Activated naive CD8-positive, alpha-beta T cell treated with anti-CD3 and anti-CD28 coated beads, Interleukin-2, amount 50 U/mL, for 24 hours (primary cell): ENCODE measurements around the gene KDM5A.

Experiments used
- ATAC-seq: fragments of 150-1000 bp; cut with Tn5 transposase; one replicate; pipeline ENCODE4 v1.10.0; 2021
- DNase-seq: peaks from one replicate; pipeline ENCODE4 v3.0.0; 2021
- H3K27ac Mint-ChIP-seq: one replicate; pipeline ENCODE4 v1.8.0; 2021; ENCODE audit warnings: mild to moderate bottlenecking, mixed read lengths
- H3K27me3 Mint-ChIP-seq: one replicate; pipeline ENCODE4 v1.8.0; 2021; ENCODE audit warnings: mixed read lengths
- H3K36me3 Mint-ChIP-seq: one replicate; pipeline ENCODE4 v1.8.0; 2021; ENCODE audit warnings: low read depth, mixed read lengths
- H3K4me1 Mint-ChIP-seq: one replicate; pipeline ENCODE4 v1.8.0; 2021; ENCODE audit warnings: mixed read lengths
- H3K4me3 Mint-ChIP-seq: one replicate; pipeline ENCODE4 v1.8.0; 2021; ENCODE audit warnings: mild to moderate bottlenecking, moderate library complexity, mixed read lengths
- H3K9me3 Mint-ChIP-seq: one replicate; pipeline ENCODE4 v1.8.0; 2021; ENCODE audit warnings: mixed read lengths

Gene KDM5A

DNA sequence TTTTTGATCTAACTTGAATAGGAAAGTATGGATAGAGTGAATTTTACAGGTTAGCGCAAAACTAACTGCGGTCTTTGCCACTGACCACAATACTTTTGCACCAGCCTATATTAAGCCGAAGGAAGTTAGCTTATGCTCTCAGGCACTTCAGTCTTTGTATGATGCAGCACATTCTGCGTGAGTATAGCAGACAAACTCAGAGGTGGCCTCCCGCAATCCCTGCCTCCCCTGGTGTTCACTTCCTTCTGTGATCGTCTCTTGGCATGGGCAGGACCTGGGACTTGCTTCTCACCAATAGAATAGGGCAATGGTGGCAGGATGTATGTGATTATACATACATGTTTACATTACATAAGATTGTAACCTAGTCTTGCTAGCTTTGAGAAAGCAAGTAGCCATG lies 116.2 kb downstream of the KDM5A start:
- no peak overlapping the region for H3K27ac Mint-ChIP-seq
- no peak overlapping the region for H3K4me3 Mint-ChIP-seq
- no peaks in the 10 kb centered on the region for H3K27me3 Mint-ChIP-seq
- no peaks in the 10 kb centered on the region for H3K9me3 Mint-ChIP-seq
- ATAC-seq = no peak
- peaks cover 2% of the 10 kb centered on the region for H3K36me3 Mint-ChIP-seq
- H3K4me1 Mint-ChIP-seq = peaks cover 2% of the 10 kb centered on the region
- DNase-seq = no peak

GRCh38 chr12:271161-271560 lies 118.0 kb downstream of the KDM5A start:
- no peaks in the 10 kb centered on the region for H3K9me3 Mint-ChIP-seq
- no peak overlapping the region for H3K4me3 Mint-ChIP-seq
- peaks cover 2% of the 10 kb centered on the region for H3K36me3 Mint-ChIP-seq
- H3K27ac Mint-ChIP-seq = no peak overlapping the region
- H3K27me3 Mint-ChIP-seq = no peaks in the 10 kb centered on the region
- peaks cover 2% of the 10 kb centered on the region for H3K4me1 Mint-ChIP-seq
- ATAC-seq = no peak
- DNase-seq = no peak

GRCh38 chr12:269191-269590 lies 119.9 kb downstream of the KDM5A start:
- Mint-ChIP-seq H3K27me3 (no peaks in the 10 kb centered on the region), H3K27ac (no peak overlapping the region), H3K9me3 (no peaks in the 10 kb centered on the region), H3K4me3 (no peak overlapping the region), H3K36me3 (no peaks in the 10 kb centered on the region), H3K4me1 (peaks cover 13% of the 10 kb centered on the region)
- no peak for ATAC-seq
- no peak for DNase-seq

GRCh38 chr12:268483-268840 lies 120.7 kb downstream of the KDM5A start:
- no peaks in the 10 kb centered on the region for H3K9me3 Mint-ChIP-seq
- H3K4me3 Mint-ChIP-seq = no peak overlapping the region
- H3K36me3 Mint-ChIP-seq = no peaks in the 10 kb centered on the region

DNA sequence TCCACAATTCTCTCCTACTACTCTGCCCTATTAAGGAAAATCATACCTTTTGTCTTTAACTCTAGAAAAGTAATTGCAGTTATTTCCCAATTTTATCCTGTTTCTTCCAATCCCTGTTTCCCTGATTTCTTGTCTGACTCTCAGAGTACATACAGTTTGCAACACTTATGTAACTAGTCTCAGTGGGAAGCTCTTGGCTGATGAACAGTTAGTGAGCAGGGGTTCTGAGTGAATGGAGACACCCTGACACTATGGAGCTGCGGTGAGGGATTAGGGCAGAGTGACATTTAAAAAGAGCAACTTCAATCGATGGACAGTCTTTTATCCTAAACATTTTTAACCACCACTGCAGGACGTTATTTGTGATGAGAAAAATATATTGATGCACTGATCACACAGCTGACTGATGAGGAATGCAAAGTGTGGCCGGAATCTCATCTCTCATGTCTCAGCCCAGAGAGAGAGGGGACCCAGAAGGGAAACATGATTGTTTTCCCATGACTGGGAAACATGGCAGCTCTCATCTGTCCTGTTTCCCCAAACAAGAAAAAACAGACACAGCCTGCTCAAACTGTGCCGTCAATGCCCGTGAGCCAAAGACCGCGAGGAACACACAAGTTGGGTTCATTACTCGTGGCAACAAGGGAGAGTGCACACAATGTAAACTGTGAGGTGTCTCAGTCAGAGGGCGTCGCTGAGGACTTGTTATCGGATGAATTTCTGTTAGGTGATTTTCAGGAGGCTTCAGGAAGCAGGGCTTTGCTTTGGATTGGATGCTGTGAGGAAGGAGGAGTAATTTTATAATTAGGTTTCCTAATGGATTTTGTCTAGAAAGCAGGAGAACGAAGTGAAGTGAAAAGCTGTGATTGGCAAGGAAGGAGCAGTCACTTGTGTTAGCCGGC lies 121.3 kb downstream of the KDM5A start:
- no peak overlapping the region for H3K27ac Mint-ChIP-seq
- ATAC-seq (no peak), DNase-seq (no peak)
- no peaks in the 10 kb centered on the region for H3K36me3 Mint-ChIP-seq
- no peak overlapping the region for H3K4me3 Mint-ChIP-seq
- H3K4me1 Mint-ChIP-seq = peaks cover 18% of the 10 kb centered on the region
- no peaks in the 10 kb centered on the region for H3K27me3 Mint-ChIP-seq
- H3K9me3 Mint-ChIP-seq = no peaks in the 10 kb centered on the region

More at GRCh38 chr12:268483-268840, 120.7 kb downstream of the KDM5A start:
- H3K4me1 Mint-ChIP-seq = peaks cover 18% of the 10 kb centered on the region
- H3K27ac Mint-ChIP-seq = no peak overlapping the region
- H3K27me3 Mint-ChIP-seq = no peaks in the 10 kb centered on the region
- DNase-seq = no peak
- ATAC-seq = no peak

DNA sequence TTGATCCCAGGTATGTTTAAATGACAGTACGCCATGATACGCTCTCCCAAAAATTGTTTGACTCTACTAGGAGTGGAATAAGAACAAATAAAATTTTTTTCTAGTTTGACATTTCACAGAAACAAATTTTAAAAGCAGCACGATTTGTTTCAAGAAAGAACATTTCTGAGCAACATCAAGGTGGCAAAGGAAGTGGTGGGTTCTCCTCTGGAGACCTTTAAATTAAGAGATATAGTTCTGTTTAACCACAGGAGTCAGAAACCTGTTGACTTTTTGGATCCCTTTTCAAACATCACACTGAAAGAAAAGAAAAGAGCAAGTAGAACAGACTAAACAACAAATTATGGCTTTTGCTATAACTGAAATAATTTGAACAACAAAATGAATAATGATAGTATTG lies 124.0 kb downstream of the KDM5A start:
- DNase-seq (no peak), ATAC-seq (no peak)
- Mint-ChIP-seq H3K4me3 (no peak overlapping the region), H3K36me3 (no peaks in the 10 kb centered on the region), H3K27ac (no peak overlapping the region), H3K4me1 (peaks cover 17% of the 10 kb centered on the region), H3K27me3 (no peaks in the 10 kb centered on the region), H3K9me3 (no peaks in the 10 kb centered on the region)

GRCh38 chr12:264269-264668 lies 124.9 kb downstream of the KDM5A start:
- ATAC-seq (no peak), DNase-seq (no peak)
- Mint-ChIP-seq H3K9me3 (no peaks in the 10 kb centered on the region), H3K4me1 (peaks cover 17% of the 10 kb centered on the region), H3K27me3 (no peaks in the 10 kb centered on the region), H3K4me3 (no peak overlapping the region), H3K27ac (no peak overlapping the region), H3K36me3 (no peaks in the 10 kb centered on the region)

DNA sequence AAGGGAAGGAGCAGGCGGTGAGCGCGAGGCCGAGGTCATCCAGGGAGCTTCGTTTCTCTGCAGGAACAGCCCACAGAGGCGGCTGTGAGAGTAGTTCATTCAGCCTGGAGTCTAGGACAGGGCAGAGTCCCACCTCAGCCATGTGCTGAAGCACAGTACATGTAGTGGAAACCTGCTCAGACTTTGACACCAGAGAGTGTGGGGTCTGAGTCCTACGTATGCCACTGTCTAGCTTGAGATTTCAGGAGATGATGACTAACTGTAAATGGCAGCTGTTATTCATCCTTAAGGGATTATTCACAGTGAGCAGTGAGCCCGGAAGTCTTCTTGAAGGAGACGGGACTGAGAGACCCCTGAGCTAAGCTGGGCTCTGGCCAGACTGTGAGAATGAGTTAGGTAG lies 125.5 kb downstream of the KDM5A start:
- Mint-ChIP-seq H3K9me3 (no peaks in the 10 kb centered on the region), H3K4me3 (no peak overlapping the region), H3K36me3 (no peaks in the 10 kb centered on the region), H3K27me3 (peaks cover under 1% of the 10 kb centered on the region), H3K27ac (no peak overlapping the region), H3K4me1 (peaks cover 17% of the 10 kb centered on the region)
- DNase-seq = no peak
- ATAC-seq = no peak

- H3K36me3 Mint-ChIP-seq = no peaks in the 10 kb centered on the region
- H3K4me3 Mint-ChIP-seq = no peak within 1 kb of the TSS
- H3K27ac Mint-ChIP-seq = no peak within 1 kb of the TSS
- no peaks in the 10 kb centered on the region for H3K9me3 Mint-ChIP-seq
- peaks cover 17% of the 10 kb centered on the region for H3K4me1 Mint-ChIP-seq
- no peak for ATAC-seq
- no peak for DNase-seq
- H3K27me3 Mint-ChIP-seq = peaks cover 8% of the 10 kb centered on the region
Measured at GRCh38 chr12:262817-263216, 126.3 kb downstream of the KDM5A start, which contains the start of gene SLC6A13. SLC6A13 (minus strand) TSS chr12:262836; CDS start chr12:260052, 2,784 bp downstream.

DNA sequence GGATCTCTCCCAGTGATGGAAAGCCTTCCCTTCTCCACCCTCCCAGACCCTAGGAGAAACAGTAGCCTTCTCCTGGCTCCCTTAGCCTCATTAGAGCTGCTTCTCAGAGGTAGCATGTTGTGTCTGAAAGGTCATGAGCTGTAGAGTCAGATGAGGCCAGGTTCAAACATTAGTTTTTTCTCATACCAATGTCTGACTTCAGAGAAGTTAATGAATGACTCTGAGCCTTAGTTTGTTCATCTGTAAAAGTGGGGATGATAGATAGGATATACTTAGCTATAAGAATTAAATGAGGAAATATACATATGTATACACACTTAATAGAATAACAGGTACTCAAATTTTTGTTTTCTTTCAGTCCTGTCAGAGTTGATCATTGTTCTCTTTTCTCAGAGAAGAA lies 127.0 kb downstream of the KDM5A start:
- Mint-ChIP-seq H3K4me1 (peaks cover 17% of the 10 kb centered on the region), H3K27ac (no peak overlapping the region), H3K9me3 (no peaks in the 10 kb centered on the region), H3K27me3 (peaks cover 11% of the 10 kb centered on the region), H3K36me3 (no peaks in the 10 kb centered on the region), H3K4me3 (no peak overlapping the region)
- ATAC-seq (no peak), DNase-seq (no peak)

GRCh38 chr12:257521-258321 lies 131.4 kb downstream of the KDM5A start:
- Mint-ChIP-seq H3K27me3 (peaks cover 28% of the 10 kb centered on the region), H3K36me3 (no peaks in the 10 kb centered on the region), H3K4me1 (no peaks in the 10 kb centered on the region), H3K9me3 (no peaks in the 10 kb centered on the region), H3K4me3 (no peak overlapping the region), H3K27ac (no peak overlapping the region)
- ATAC-seq = no peak
- no peak for DNase-seq

DNA sequence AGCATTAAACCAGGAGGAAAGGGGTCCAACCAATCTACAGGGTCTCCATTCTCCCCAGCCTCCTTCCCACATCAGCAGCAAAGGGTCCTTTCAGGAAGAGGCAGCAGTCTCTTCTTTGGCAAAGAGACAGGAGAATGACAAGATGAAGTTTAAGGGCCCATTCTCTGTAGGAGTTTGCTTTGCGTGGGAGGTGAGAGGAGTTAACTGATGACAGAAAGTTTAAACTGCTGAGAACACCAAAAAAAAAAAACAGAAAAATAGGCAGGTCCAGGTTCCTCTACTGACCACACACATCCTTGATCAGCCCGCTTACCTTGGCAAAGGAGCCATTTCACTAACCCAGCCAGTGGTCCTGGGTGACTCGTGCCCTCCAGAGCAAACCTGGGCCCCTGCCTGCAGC lies 132.2 kb downstream of the KDM5A start:
- DNase-seq (no peak), ATAC-seq (no peak)
- no peaks in the 10 kb centered on the region for H3K4me1 Mint-ChIP-seq
- no peaks in the 10 kb centered on the region for H3K36me3 Mint-ChIP-seq
- no peak overlapping the region for H3K27ac Mint-ChIP-seq
- H3K27me3 Mint-ChIP-seq = peaks cover 28% of the 10 kb centered on the region
- no peaks in the 10 kb centered on the region for H3K9me3 Mint-ChIP-seq
- no peak overlapping the region for H3K4me3 Mint-ChIP-seq

GRCh38 chr12:256225-256624 lies 132.9 kb downstream of the KDM5A start:
- Mint-ChIP-seq H3K9me3 (no peaks in the 10 kb centered on the region), H3K27me3 (peaks cover 28% of the 10 kb centered on the region), H3K4me3 (no peak overlapping the region), H3K36me3 (no peaks in the 10 kb centered on the region), H3K27ac (no peak overlapping the region), H3K4me1 (no peaks in the 10 kb centered on the region)
- DNase-seq = no peak
- no peak for ATAC-seq

DNA sequence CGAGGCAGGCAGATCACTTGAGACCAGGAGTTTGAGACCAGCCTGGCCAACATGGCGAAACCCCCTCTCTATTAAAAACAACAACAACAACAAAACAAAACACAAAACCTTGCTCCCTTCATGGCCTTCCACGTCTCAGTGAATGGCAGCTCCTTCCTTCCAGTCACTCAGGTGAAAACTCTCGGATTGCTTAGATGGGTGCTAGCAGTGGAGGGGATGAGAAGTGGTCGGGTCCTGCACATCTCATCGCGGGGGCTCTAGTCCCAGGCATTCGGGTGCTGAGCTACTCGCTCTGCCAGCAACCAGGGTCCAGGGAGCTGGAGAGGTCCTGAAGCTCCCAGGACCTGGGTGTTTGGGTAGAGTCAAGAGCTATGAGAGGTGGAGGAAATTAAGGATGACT lies 134.2 kb downstream of the KDM5A start:
- H3K9me3 Mint-ChIP-seq = no peaks in the 10 kb centered on the region
- peaks cover 28% of the 10 kb centered on the region for H3K27me3 Mint-ChIP-seq
- H3K27ac Mint-ChIP-seq = no peak overlapping the region
- DNase-seq = no peak
- H3K4me3 Mint-ChIP-seq = no peak overlapping the region
- H3K4me1 Mint-ChIP-seq = no peaks in the 10 kb centered on the region
- no peaks in the 10 kb centered on the region for H3K36me3 Mint-ChIP-seq
- no peak for ATAC-seq

DNA sequence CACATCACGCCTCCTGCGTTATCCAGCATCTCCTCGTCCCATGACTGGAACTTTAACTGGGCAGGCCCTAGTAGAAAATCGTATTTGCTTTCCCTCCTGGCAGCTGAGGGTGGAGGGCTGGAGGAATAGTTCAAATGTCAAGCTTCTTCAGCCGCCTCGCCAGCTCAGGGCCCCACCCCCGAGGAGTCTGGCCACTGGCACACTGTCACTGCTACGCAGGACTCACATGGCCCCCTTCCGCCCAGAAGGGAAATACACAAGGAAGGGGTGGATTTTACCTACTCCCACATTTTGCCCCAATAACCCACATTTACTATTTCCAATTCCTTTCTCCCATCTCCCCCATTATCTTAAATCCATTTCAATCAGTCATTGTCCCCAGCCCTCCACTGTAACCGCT lies 135.1 kb downstream of the KDM5A start:
- DNase-seq (no peak), ATAC-seq (no peak)
- H3K27ac Mint-ChIP-seq = no peak overlapping the region
- H3K27me3 Mint-ChIP-seq = peaks cover 28% of the 10 kb centered on the region
- no peaks in the 10 kb centered on the region for H3K36me3 Mint-ChIP-seq
- H3K4me1 Mint-ChIP-seq = no peaks in the 10 kb centered on the region
- no peak overlapping the region for H3K4me3 Mint-ChIP-seq
- H3K9me3 Mint-ChIP-seq = no peaks in the 10 kb centered on the region
